Measurements from ENCODE around the gene TSC22D1.

DNA sequence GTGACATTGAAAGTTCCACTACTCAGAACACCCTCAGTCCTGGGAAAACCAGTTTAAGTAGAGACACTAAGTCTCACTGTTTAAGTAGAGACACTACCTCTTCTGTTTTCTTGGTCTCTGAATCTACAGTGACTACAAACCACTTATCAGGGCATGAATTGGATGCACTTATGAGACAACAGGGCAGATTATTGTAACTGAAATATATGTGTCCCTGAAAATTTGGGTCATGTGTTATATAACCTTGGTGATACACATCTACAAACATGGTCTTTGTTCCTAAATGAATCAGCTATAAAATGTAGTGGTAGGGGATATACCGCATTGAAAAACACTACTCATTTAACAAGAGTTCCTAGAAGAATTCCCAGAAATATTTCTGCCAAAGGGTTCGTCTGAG lies 146.8 kb downstream of the TSC22D1 start:
- TF ChIP-seq CTCF (IDR thresholded peaks at IDR 0.05; ENCODE audit: poor library complexity, severe bottlenecking) (no peak), POLR2AphosphoS5 (IDR thresholded peaks at IDR 0.05) (no peak), EP300 (conservative IDR thresholded peaks at IDR 0.05; ENCODE audit: poor library complexity, severe bottlenecking) (no peak), EZH2 (IDR thresholded peaks at IDR 0.05; ENCODE audit: borderline replicate concordance, insufficient read depth, low read length, poor library complexity, severe bottlenecking) (no peak), TAF1 (IDR thresholded peaks at IDR 0.05; ENCODE audit: low read depth) (no peak), RAD21 (conservative IDR thresholded peaks at IDR 0.05) (no peak), REST (IDR thresholded peaks at IDR 0.05; ENCODE audit: borderline replicate concordance) (no peak)

Data from neural cell (in vitro differentiated cells).